GM19193 (cell line): Measurements from ENCODE around the gene AIFM1.

Experiments
- POLR2A ChIP-seq: IDR thresholded peaks from 4 replicates; pipeline ENCODE4 v1.6.1; 2011; ENCODE audit not compliant: insufficient read depth, insufficient read length; ENCODE audit errors: extremely low read depth

The AIFM1 gene

DNA sequence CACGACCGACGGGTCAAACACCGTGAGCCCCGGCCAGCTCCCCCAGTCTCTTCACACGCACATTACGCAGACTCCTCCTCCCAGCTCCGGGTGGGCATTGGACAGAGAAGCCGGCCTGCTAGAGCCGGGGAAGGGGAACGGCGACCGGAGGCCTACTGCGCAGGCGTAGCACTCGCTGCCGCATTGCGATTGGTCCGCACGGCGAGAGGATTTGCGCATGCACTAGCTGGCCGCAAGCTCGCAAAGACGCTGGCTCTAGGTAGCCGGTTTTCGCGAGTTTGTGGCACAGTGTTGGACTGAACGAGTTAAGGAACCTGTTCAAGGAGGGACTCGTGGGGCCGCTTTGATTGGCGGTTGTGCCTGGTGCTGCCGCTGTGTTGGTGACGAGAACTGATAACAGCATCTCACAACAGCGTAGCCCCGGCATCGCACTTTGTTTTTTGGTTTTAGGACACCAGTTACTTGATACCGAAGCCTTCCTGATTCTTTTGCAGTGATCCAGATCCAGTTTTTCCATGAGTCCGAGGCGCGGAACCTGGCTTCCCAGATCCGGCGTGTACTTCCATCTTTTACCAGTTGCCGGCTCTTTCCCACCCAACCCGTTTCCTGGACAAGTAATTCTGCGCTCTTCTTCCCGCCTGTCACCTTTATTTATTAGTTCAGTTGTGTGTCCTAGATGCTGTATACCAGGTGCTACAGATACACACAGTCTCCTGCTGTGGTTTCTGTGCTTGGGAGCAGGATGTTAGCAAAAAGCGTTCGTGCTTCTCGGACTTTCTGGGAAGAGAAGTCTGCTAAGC lies at the start of gene AIFM1:
Gene AIFM1 (minus strand): TSS at position 139 of the 800 bp plus-strand sequence. CDS start 185 bp downstream, outside the sequence.
- TF ChIP-seq POLR2A: peak; percentile 88

GRCh38 chrX:130213376-130213775 lies 47.7 kb upstream of the AIFM1 start:
- TF ChIP-seq POLR2A: no peak

- TF ChIP-seq POLR2A: no peak
These were observed 46.7 kb upstream of the AIFM1 start for GRCh38 chrX:130212371-130212770.

DNA sequence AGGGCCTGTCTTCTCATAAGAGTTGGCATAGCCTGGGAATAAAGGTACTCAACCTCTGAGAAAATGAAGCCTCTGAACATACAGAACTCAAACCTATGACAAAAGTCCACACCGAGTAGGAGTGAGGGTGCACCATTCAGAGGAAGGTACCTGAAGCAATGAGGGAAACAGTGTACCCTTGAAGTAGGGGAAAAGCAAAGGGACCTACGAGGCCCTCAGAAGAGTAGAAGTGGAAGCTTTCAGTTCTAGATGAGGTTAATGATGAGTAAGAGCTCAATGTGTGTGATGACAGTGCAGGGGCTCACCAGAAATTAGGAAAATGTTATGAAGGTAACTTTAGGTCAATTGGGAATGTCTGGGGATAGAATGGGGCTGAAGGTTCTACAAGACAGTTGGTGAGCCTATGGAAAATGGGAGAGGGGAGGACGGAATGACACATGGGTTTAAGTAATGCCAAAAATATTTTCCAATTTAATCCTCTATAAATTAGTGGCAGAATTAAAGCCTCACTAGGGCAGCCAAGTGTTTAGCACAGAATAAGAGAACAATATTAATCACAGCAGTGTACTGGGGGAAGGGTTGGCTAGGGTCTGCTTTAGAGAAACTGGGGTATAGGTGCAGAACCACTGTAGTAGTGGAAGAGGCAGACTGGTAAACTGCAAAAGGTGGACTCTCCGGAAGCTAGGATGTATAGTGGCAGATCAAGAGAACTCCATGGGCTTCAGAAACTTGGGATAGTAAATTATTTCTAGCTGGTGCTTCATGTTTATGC lies 46.0 kb upstream of the AIFM1 start:
- no peak for TF ChIP-seq POLR2A

GRCh38 chrX:130204647-130205046 lies 39.0 kb upstream of the AIFM1 start:
- no peak for TF ChIP-seq POLR2A

DNA sequence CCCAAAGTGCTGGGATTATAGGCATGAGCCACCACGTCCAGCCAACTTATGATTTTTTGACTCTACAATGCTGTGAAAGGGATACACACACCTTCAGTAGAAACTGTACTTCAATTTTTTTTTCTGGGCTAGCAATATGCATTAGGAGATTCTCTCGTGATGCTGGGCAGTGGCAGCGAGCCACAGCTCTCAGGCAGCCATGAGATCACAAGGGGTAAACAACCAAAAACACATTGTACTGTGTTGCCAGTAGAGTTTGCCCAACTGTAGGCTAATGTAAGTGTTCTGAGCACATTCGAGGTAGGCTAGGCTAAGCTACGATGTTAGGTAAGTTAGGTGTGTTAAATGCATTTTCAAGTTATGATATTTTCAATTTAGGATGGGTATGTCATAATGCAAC lies 31.8 kb upstream of the AIFM1 start:
- TF ChIP-seq POLR2A: no peak

DNA sequence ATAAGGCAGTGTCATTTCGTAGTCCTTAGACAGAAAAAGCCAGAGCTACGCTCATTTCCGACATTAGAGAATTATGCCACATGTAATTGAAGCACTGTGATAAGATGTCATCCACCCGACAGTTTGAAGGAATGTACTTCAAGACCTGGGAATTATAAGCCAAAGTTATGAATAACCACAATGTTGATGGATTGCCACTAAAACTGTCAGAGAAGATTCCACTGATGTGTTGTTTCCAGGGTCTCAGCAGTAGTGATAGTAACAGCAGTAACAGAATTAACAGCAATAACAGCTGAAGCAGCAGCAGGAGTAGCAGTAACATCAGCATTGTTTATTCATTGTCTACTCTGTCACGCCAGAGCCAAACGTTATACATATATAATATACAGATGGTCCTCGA lies 30.8 kb upstream of the AIFM1 start:
- TF ChIP-seq POLR2A: no peak

GRCh38 chrX:130190801-130191200 lies 25.2 kb upstream of the AIFM1 start:
- no peak for TF ChIP-seq POLR2A

GRCh38 chrX:130186651-130187050 lies 21.0 kb upstream of the AIFM1 start:
- no peak for TF ChIP-seq POLR2A

GRCh38 chrX:130184857-130185256 lies 19.2 kb upstream of the AIFM1 start:
- no peak for TF ChIP-seq POLR2A

DNA sequence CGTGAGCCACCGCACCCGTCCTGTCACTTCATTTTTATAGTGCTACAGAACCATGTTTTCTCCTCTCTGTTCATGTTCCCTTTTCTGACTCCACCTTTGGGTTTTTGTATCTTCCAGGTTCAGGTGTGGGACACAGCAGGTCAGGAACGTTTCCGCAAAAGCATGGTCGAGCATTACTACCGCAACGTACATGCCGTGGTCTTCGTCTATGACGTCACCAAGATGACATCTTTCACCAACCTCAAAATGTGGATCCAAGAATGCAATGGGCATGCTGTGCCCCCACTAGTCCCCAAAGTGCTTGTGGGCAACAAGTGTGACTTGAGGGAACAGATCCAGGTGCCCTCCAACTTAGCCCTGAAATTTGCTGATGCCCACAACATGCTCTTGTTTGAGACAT lies 18.5 kb upstream of the AIFM1 start:
- TF ChIP-seq POLR2A: no peak

GRCh38 chrX:130179579-130180215 lies 14.1 kb upstream of the AIFM1 start:
- TF ChIP-seq POLR2A: no peak

- TF ChIP-seq POLR2A: no peak
These were observed 13.5 kb upstream of the AIFM1 start for GRCh38 chrX:130179170-130179569.

- TF ChIP-seq POLR2A: no peak
These were observed 11.3 kb upstream of the AIFM1 start for GRCh38 chrX:130176942-130177341.

- peak; percentile 27 for TF ChIP-seq POLR2A
These were observed 10.7 kb upstream of the AIFM1 start for GRCh38 chrX:130176354-130176776.

GRCh38 chrX:130174937-130175336 lies 9.3 kb upstream of the AIFM1 start:
- no peak for TF ChIP-seq POLR2A

DNA sequence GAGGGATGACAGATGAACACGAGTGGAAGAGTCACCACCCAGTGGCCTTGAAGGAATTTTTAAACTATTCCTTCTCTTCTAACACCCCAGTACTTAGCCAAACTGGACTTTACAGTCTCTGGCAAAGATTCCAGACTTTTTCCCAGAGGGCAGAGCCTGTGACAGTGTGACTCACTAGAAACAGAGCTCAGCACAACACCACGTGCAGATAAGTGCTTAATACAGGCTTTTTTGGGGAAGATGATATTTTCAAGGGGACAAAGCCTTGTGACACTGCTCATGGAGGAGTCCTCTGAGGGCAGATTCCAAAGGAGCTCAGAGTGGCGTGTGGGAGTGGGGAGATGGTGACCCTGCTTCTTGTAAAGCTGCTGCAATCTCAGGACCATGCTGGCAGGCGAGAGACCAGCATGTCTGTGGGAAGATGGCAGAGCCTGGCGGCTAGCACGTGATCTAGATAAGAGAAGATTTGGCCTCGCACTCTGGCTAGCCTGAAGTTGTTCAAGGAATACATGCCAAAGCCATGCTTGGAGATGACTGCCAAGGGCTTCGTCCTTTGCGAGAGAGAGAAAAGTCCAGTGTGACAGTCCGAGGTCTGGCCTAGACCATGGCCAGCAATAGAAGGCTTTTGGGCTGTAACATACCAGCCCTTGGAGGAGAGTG lies 8.5 kb upstream of the AIFM1 start:
- TF ChIP-seq POLR2A: no peak
